ENCODE results near the gene TPD52L1. TPM values are rescaled to one million over a fixed set of nuclear protein-coding genes. Genes with fewer than 3 reads are reported as not detected.

Gene TPD52L1
- total and polyA plus RNA-seq, 10 of the 15 experiments (the other 5 are each of a cell fraction or from before 2014, with no cell fraction given): 0.03 to 2.6 (median 0.16) TPM; not detected in 3

DNA sequence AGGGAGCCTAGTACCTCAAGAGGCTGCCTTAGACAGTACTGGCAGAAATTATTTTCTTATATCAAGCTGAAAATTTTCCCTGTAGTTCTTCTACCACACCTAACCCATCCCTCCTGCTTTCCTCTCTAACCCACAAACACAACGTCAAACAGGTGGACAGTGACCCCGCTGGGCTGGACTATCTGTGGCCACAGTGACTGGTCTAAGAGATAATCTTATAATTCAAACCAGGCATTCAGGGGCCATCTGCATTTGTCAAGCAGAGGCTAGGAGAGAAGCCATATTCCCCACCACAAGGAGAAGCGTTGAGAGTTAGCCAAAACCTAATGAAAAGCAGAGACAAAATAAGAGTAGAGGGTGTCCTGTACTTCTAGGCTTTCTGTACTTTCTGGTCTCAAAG is 140.0 kb downstream of the TPD52L1 start (continued):
- TF ChIP-seq, protein P1, sequence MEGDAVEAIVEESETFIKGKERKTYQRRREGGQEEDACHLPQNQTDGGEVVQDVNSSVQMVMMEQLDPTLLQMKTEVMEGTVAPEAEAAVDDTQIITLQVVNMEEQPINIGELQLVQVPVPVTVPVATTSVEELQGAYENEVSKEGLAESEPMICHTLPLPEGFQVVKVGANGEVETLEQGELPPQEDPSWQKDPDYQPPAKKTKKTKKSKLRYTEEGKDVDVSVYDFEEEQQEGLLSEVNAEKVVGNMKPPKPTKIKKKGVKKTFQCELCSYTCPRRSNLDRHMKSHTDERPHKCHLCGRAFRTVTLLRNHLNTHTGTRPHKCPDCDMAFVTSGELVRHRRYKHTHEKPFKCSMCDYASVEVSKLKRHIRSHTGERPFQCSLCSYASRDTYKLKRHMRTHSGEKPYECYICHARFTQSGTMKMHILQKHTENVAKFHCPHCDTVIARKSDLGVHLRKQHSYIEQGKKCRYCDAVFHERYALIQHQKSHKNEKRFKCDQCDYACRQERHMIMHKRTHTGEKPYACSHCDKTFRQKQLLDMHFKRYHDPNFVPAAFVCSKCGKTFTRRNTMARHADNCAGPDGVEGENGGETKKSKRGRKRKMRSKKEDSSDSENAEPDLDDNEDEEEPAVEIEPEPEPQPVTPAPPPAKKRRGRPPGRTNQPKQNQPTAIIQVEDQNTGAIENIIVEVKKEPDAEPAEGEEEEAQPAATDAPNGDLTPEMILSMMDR (IDR thresholded peaks at IDR 0.05 in 2 of 3, conservative IDR thresholded peaks at IDR 0.05 in 1 of 3; ENCODE audit: control insufficient read depth in 2 of 3, extremely low read depth in 1 of 3, insufficient read depth in 1 of 3, low read depth in 3 of 3, low read length in 3 of 3): no peak

GRCh38 chr6:125294036-125294435 is 140.5 kb downstream of the TPD52L1 start:
- no peak overlapping the region for H3K4me2 ChIP-seq (ENCODE audit: control insufficient read depth, insufficient read depth)
- H2AFZ ChIP-seq (ENCODE audit: control insufficient read depth, low read depth, low read length): no peak overlapping the region
- H3K79me2 ChIP-seq (ENCODE audit: control insufficient read depth, insufficient read depth, low read length): no peaks in the 10 kb centered on the region; the same call in 1 of the 2 replicates
- RAD21 ChIA-PET (ENCODE audit: unreplicated experiment): no interaction called here
- no peaks in the 10 kb centered on the region for H3K9me3 ChIP-seq (replicated peaks; ENCODE audit: control insufficient read depth, insufficient read depth, low read length)
- no peak overlapping the region for H3K27ac ChIP-seq (ENCODE audit: control insufficient read depth, insufficient read depth)
- TF ChIP-seq STAT3 (IDR thresholded peaks at IDR 0.05; ENCODE audit: low read depth, low read length) (no peak), CBX3 (IDR thresholded peaks at IDR 0.05; ENCODE audit: borderline replicate concordance, low read depth) (no peak), PRDM15 (CRISPR knock-in tag; IDR thresholded peaks at IDR 0.05) (no peak), NKRF (conservative IDR thresholded peaks at IDR 0.05) (no peak), NFXL1 (IDR thresholded peaks at IDR 0.05; ENCODE audit: borderline replicate concordance) (no peak), RBBP5 (conservative IDR thresholded peaks at IDR 0.05) (no peak)
- TF ChIP-seq, protein P2, sequence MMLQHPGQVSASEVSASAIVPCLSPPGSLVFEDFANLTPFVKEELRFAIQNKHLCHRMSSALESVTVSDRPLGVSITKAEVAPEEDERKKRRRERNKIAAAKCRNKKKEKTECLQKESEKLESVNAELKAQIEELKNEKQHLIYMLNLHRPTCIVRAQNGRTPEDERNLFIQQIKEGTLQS (IDR thresholded peaks at IDR 0.05; ENCODE audit: borderline replicate concordance, extremely low read depth, low read depth, low read length): no peak
- intact Hi-C loops (cut with micrococcal nuclease; ENCODE audit: unreplicated experiment): no loop called here
- no TSS peak for BruUV-seq (replicated peaks)
- no peaks in the 10 kb centered on the region for H3K4me1 ChIP-seq (ENCODE audit: control insufficient read depth, insufficient read depth, low read length)
- SMC1A ChIA-PET (ENCODE audit: uncharacterized antibody, unreplicated experiment): interaction anchor here (1.3 kb wide), 1 partner anchor 15 kb away, joined by 3 read pairs; no protein-coding TSS in a partner anchor
- CTCF ChIA-PET: interaction anchor here (1.0 to 2.2 kb wide), 3 partner anchors 13 to 448 kb away, joined by 3 to 12 read pairs (median 3); no protein-coding TSS in a partner anchor
- in situ Hi-C loops (cut with MboI): no loop called here
- no peaks in the 10 kb centered on the region for H4K20me1 ChIP-seq (ENCODE audit: control insufficient read depth, insufficient read depth)
- no peak overlapping the region for H3K9ac ChIP-seq (ENCODE audit: control insufficient read depth, insufficient read depth, low read length)
- no peak overlapping the region for H3K4me3 ChIP-seq
- WGBS (ENCODE audit: insufficient coverage, insufficient replicate concordance, low lambda C conversion rate, missing lambda C conversion rate): 100% methylated on average over 1 of the region's 1 CpG
- H3K27me3 ChIP-seq (replicated peaks in 1 of 2; ENCODE audit: control insufficient read depth in 2 of 2, insufficient read depth in 2 of 2, low read length in 1 of 2): no peaks in the 10 kb centered on the region
- H3K36me3 ChIP-seq (ENCODE audit: control insufficient read depth in 2 of 2, insufficient read depth in 2 of 2, low read length in 1 of 2): peaks cover 2 to 20% of the 10 kb centered on the region in 2 experiments; a peak in 3 of 4 replicates
- POLR2A ChIA-PET: interaction anchor here (0.6 kb wide), 1 partner anchor 700 kb away, joined by 3 read pairs; no protein-coding TSS in a partner anchor
- ATAC-seq (no peak), DNase-seq (ENCODE audit: low read depth, low spot score) (no peak), FAIRE-seq (no peak)

Measured in GM12878 (cell line).